Liver (tissue), 3 donors: ENCODE results near the gene EEF1G.

Source experiments
- EGR1 ChIP-seq, 2 donors: IDR thresholded peaks; 2 replicates each; pipeline ENCODE4 v1.6.1; 2016 to 2018; ENCODE audit warnings: antibody characterized with exemption in 2 of 2, low read depth in 2 of 2
- GABPA ChIP-seq, 2 donors: IDR thresholded peaks in 1 of 2; conservative IDR thresholded peaks in 1 of 2; 2 replicates each; pipeline ENCODE4 v1.6.1; 2016; ENCODE audit warnings: antibody characterized with exemption in 2 of 2, mild to moderate bottlenecking in 1 of 2, moderate library complexity in 1 of 2
- JUND ChIP-seq, 2 donors: IDR thresholded peaks; 2 replicates each; pipeline ENCODE4 v1.6.1; 2016; ENCODE audit warnings: antibody characterized with exemption in 2 of 2
- RAD21 ChIP-seq, 2 donors: IDR thresholded peaks; 2 replicates each; pipeline ENCODE4 v1.6.1; 2016; ENCODE audit warnings: antibody characterized with exemption in 2 of 2, mild to moderate bottlenecking in 2 of 2
- SP1 ChIP-seq: IDR thresholded peaks from 2 replicates; pipeline ENCODE4 v1.6.1; 2018; ENCODE audit warnings: antibody characterized with exemption, mild to moderate bottlenecking
- TAF1 ChIP-seq: conservative IDR thresholded peaks from 2 replicates; pipeline ENCODE4 v1.6.1; 2016; ENCODE audit warnings: antibody characterized with exemption, mild to moderate bottlenecking
- YY1 ChIP-seq: IDR thresholded peaks from 2 replicates; pipeline ENCODE4 v1.6.1; 2016; ENCODE audit warnings: antibody characterized with exemption, mild to moderate bottlenecking
- TF ChIP-seq, protein P1 (sequence below): fragments of 150-350 bp; IDR thresholded peaks from 2 replicates; pipeline ENCODE4 v1.5.1; 2017; ENCODE audit warnings: improper control_type of control experiment, low read depth, low read length; ENCODE audit not compliant: missing input control
- TF ChIP-seq, protein P2 (sequence below): IDR thresholded peaks from 2 replicates; pipeline ENCODE4 v1.6.1; 2016; ENCODE audit warnings: antibody characterized with exemption, mild to moderate bottlenecking
- TF ChIP-seq, protein P3 (sequence below): IDR thresholded peaks from 2 replicates; pipeline ENCODE4 v1.6.1; 2016; ENCODE audit warnings: antibody characterized with exemption
- TF ChIP-seq, protein P4 (sequence below): IDR thresholded peaks from 2 replicates; pipeline ENCODE4 v1.6.1; 2016; ENCODE audit warnings: antibody characterized with exemption
- donor health status: healthy.
- donor health status: healthy.

DNA sequence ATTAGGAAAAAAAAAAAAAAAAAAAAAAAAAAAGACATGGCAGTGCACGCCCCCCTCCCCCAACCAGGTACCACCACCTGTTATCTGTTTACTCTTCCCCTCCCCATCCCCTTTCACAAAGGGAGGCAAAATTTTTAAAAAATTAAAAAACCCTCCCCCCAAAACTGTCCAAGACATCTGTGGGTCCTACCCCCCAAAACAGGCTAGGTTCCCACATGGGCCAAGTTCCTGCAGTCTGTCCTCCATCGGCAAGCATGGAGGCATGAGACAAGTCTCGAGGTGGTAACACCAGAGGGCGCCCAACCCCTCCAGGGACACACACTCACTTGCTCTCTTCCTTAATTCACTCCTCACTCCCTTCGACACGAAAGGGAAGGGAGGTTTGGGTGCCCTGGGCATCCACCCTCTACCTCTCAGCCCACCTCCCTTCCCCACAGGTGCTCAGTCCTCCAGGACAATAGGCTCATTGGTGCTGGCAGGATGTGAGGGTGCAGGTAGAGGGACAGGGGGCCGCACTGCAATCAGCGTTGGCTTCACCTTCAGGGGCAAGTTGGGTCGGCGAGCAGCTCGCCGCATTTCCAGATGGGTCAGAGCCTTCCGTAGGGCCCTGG is 19.8 kb upstream of the EEF1G start:
- TF ChIP-seq, protein P1, sequence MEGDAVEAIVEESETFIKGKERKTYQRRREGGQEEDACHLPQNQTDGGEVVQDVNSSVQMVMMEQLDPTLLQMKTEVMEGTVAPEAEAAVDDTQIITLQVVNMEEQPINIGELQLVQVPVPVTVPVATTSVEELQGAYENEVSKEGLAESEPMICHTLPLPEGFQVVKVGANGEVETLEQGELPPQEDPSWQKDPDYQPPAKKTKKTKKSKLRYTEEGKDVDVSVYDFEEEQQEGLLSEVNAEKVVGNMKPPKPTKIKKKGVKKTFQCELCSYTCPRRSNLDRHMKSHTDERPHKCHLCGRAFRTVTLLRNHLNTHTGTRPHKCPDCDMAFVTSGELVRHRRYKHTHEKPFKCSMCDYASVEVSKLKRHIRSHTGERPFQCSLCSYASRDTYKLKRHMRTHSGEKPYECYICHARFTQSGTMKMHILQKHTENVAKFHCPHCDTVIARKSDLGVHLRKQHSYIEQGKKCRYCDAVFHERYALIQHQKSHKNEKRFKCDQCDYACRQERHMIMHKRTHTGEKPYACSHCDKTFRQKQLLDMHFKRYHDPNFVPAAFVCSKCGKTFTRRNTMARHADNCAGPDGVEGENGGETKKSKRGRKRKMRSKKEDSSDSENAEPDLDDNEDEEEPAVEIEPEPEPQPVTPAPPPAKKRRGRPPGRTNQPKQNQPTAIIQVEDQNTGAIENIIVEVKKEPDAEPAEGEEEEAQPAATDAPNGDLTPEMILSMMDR, result peak; percentile 38
- TF ChIP-seq JUND (IDR thresholded peaks at IDR 0.05) (no peak), EGR1 (IDR thresholded peaks at IDR 0.05; ENCODE audit: low read depth in 2 of 2) (no peak), TAF1 (no peak), YY1 (no peak), RAD21 (IDR thresholded peaks at IDR 0.05) (peak; percentile 69 to 79), GABPA (IDR thresholded peaks at IDR 0.05 in 1 of 2, conservative IDR thresholded peaks at IDR 0.05 in 1 of 2) (no peak), SP1 (no peak)
- TF ChIP-seq, protein P2, sequence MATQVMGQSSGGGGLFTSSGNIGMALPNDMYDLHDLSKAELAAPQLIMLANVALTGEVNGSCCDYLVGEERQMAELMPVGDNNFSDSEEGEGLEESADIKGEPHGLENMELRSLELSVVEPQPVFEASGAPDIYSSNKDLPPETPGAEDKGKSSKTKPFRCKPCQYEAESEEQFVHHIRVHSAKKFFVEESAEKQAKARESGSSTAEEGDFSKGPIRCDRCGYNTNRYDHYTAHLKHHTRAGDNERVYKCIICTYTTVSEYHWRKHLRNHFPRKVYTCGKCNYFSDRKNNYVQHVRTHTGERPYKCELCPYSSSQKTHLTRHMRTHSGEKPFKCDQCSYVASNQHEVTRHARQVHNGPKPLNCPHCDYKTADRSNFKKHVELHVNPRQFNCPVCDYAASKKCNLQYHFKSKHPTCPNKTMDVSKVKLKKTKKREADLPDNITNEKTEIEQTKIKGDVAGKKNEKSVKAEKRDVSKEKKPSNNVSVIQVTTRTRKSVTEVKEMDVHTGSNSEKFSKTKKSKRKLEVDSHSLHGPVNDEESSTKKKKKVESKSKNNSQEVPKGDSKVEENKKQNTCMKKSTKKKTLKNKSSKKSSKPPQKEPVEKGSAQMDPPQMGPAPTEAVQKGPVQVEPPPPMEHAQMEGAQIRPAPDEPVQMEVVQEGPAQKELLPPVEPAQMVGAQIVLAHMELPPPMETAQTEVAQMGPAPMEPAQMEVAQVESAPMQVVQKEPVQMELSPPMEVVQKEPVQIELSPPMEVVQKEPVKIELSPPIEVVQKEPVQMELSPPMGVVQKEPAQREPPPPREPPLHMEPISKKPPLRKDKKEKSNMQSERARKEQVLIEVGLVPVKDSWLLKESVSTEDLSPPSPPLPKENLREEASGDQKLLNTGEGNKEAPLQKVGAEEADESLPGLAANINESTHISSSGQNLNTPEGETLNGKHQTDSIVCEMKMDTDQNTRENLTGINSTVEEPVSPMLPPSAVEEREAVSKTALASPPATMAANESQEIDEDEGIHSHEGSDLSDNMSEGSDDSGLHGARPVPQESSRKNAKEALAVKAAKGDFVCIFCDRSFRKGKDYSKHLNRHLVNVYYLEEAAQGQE, result no peak
- TF ChIP-seq, protein P3, sequence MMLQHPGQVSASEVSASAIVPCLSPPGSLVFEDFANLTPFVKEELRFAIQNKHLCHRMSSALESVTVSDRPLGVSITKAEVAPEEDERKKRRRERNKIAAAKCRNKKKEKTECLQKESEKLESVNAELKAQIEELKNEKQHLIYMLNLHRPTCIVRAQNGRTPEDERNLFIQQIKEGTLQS, result no peak
- TF ChIP-seq, protein P4, sequence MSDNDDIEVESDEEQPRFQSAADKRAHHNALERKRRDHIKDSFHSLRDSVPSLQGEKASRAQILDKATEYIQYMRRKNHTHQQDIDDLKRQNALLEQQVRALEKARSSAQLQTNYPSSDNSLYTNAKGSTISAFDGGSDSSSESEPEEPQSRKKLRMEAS, result no peak
